AG04450 (cell line): ENCODE data around the gene STYXL1. TPM values are rescaled to one million over a fixed set of nuclear protein-coding genes. Genes with fewer than 3 reads are reported as not detected.

Experiments used
- CTCF ChIA-PET: fragments of 300-600, 350-600 bp; formaldehyde crosslinking; extraction: SDS; loops from one replicate; lab custom pipeline; 2022; ENCODE audit warnings: antibody characterized with exemption, inconsistent platforms; lab: Charles Lee
- POLR2A ChIA-PET: fragments of 350-600 bp; formaldehyde crosslinking; extraction: SDS; loops from one replicate; lab custom pipeline; 2021; ENCODE audit warnings: antibody characterized with exemption, inconsistent platforms; lab: Yijun Ruan, JAX
- DNase-seq: peaks from one replicate; pipeline ENCODE4 v3.0.0-alpha.2; 2011; ENCODE audit warnings: low read depth, low spot score
- H3K27ac ChIP-seq: one replicate; pipeline ENCODE4 v1.5.1; 2012; ENCODE audit warnings: low read depth, low read length, control low read depth
- H3K27me3 ChIP-seq: one replicate; pipeline ENCODE4 v1.6.0; 2012; ENCODE audit warnings: low read length; ENCODE audit not compliant: control insufficient read depth, insufficient read depth
- H3K4me3 ChIP-seq: 2 replicates; pipeline ENCODE4 v1.5.1; 2011; ENCODE audit warnings: mild to moderate bottlenecking, low read depth, low read length, control low read depth
- H3K9me3 ChIP-seq: 2 replicates; pipeline ENCODE4 v1.5.1; 2012; ENCODE audit warnings: low read length; ENCODE audit not compliant: control insufficient read depth, insufficient read depth
- polyA plus RNA-seq: library from polyadenylated mRNA; depleted of rRNA; stranded (reverse); fragments of >200 nt; gene quantifications from 2 replicates; pipeline ENCODE4 v1.2.3, GENCODE V29; 2011
- TF ChIP-seq, protein P1 (sequence below): IDR thresholded peaks from 2 replicates; pipeline ENCODE4 v1.5.1; 2011; ENCODE audit warnings: low read depth, low read length, control low read depth, inconsistent platforms

STYXL1 gene
- polyA plus RNA-seq, 1 experiment, result 77.0 TPM

DNA sequence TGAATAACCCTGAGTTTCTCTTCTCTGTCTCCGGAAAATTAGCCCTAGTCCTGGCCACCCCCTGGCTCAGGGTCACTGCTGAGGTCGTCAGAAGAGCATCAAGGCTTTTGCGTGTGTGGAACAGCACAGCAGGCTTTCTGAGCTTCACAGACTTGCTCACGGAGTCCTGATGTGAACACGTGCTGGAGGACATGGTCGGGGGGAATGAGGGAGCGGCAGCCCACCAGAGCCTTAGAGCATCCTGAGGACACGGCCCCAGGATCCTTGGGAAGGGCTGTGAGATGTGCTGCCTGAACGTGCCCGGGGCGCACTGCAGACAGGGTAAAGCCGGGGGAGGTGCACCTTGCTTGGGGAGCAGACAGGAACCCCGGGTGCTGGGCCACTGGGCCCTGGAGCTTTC lies 82.2 kb downstream of the STYXL1 start:
- H3K27ac ChIP-seq, result no peak overlapping the region
- POLR2A ChIA-PET, result no interaction called here

DNA sequence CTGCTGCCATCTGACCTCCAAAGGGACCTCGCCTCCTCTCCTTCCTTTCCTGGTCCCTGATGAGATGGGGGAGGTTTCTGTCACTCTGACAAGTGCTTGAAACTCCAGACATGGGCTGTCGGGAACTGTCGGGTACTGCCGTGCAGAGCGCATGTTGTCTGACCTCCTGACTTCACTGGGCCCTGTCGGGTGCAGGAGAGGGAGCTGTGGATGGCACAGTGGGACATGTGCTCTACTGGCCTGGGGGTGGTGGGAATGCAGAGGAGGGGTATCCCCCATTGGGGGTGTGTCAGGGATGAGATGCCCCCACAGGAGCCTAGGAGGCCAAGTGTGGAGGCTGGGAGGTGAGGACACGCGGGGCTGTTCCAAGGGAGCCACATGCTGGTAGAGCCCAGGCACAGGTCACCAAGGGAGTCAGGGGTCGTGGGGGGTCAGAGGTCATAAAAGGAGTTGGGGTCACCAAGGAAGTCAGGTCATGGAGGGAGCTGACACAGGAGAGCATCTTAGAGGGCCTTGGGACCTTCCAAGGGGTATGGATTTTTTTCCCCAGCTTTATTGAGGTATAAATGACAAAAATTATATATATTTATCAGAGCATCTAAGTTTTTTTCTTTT lies 84.3 kb downstream of the STYXL1 start:
- H3K27ac ChIP-seq, result peak overlapping the region; percentile 57
- TF ChIP-seq, protein P1, sequence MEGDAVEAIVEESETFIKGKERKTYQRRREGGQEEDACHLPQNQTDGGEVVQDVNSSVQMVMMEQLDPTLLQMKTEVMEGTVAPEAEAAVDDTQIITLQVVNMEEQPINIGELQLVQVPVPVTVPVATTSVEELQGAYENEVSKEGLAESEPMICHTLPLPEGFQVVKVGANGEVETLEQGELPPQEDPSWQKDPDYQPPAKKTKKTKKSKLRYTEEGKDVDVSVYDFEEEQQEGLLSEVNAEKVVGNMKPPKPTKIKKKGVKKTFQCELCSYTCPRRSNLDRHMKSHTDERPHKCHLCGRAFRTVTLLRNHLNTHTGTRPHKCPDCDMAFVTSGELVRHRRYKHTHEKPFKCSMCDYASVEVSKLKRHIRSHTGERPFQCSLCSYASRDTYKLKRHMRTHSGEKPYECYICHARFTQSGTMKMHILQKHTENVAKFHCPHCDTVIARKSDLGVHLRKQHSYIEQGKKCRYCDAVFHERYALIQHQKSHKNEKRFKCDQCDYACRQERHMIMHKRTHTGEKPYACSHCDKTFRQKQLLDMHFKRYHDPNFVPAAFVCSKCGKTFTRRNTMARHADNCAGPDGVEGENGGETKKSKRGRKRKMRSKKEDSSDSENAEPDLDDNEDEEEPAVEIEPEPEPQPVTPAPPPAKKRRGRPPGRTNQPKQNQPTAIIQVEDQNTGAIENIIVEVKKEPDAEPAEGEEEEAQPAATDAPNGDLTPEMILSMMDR, result no peak
- ChIA-PET POLR2A (interaction anchor here (0.6 to 1.7 kb wide), 2 partner anchors 46 to 49 kb away, joined by 4 read pairs; partner anchors contain the start of gene POR), CTCF (interaction anchor here (1.0 kb wide), 1 partner anchor 9 kb away, joined by 3 read pairs; no protein-coding TSS in a partner anchor)
- no peaks in the 10 kb centered on the region for H3K9me3 ChIP-seq
- DNase-seq, result no peak
- H3K27me3 ChIP-seq, result no peaks in the 10 kb centered on the region
- H3K4me3 ChIP-seq, result no peak overlapping the region

More for the DNA sequence above, 82.2 kb downstream of the STYXL1 start:
- CTCF ChIA-PET, result no interaction called here
- Histone ChIP-seq H3K9me3 (no peaks in the 10 kb centered on the region), H3K4me3 (no peak overlapping the region), H3K27me3 (no peaks in the 10 kb centered on the region)
- DNase-seq, result no peak
- TF ChIP-seq, protein P1, result no peak

DNA sequence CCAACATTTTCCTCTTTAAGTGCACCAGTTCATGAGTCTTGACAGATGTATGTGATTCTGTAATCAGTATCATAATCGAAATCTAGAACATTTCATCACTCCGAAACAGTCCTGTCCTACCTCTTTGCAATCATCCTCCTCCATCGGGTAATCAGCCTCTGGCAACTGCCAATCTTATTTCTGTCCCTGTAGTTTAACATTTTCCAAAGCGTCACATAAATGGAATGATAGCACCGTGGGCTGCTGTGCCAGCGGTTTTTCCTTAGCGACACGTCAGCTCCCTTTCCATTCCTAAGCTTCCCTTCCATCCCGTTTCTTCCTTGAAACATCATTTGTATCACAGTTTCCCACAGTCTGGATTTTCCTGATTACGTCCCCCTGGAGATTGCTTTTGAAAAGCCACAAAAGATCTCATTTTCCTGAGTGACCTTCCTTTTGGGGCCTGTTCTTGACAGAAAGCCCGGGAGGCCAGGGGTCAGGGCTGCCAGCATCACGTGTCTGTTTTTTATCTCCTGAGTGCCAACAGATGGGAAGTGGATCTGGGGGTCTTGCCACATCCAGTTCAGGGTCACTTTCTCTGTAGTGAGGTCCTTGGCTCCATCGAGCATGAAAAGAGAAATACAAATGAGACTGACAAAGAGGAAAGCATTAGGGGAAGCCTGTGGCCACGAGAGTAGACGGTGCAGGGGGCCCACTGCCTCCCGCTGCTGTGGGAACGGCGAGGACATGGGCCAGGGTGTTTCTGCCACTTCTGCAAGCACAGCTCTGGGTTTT lies 85.0 kb downstream of the STYXL1 start:
- ChIA-PET POLR2A (interaction anchor here (1.7 kb wide), 1 partner anchor 48 kb away, joined by 4 read pairs; the partner anchor contains the start of gene POR), CTCF (interaction anchor here (1.0 kb wide), 1 partner anchor 10 kb away, joined by 3 read pairs; no protein-coding TSS in a partner anchor)
- H3K4me3 ChIP-seq, result no peak overlapping the region
- H3K27ac ChIP-seq, result peak overlapping the region; percentile 57
- DNase-seq, result peak; percentile 21
- TF ChIP-seq, protein P1, result no peak
- no peaks in the 10 kb centered on the region for H3K9me3 ChIP-seq
- no peaks in the 10 kb centered on the region for H3K27me3 ChIP-seq

DNA sequence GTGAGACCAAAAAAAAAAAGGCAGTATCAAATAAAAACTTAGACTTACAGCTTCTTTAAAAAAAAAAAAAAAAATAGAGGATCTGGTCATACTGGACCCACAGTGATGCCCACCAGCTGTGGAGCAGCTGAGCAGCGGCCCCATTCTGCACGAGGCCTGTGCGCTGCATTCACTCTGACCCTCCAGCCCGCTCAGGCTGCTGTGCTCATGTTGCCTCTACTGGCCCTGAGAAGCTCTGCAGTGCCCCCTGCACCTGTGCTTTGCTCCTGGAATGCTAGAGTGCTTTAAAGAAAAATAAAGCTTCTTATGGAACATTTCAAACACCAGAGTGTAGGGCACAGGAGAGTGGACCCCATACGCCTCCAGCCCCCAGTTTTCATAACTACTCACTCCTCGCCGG lies 86.6 kb downstream of the STYXL1 start:
- H3K27ac ChIP-seq, result no peak overlapping the region
- TF ChIP-seq, protein P1, result peak; percentile 26
- no peaks in the 10 kb centered on the region for H3K9me3 ChIP-seq
- ChIA-PET POLR2A (interaction anchor here (0.7 to 0.8 kb wide), 2 partner anchors 32 to 47 kb away, joined by 3 to 4 read pairs; no protein-coding TSS in a partner anchor), CTCF (interaction anchor here (0.6 kb wide), 1 partner anchor 217 kb away, joined by 4 read pairs; no protein-coding TSS in a partner anchor)
- DNase-seq, result no peak
- no peak overlapping the region for H3K4me3 ChIP-seq
- H3K27me3 ChIP-seq, result no peaks in the 10 kb centered on the region

DNA sequence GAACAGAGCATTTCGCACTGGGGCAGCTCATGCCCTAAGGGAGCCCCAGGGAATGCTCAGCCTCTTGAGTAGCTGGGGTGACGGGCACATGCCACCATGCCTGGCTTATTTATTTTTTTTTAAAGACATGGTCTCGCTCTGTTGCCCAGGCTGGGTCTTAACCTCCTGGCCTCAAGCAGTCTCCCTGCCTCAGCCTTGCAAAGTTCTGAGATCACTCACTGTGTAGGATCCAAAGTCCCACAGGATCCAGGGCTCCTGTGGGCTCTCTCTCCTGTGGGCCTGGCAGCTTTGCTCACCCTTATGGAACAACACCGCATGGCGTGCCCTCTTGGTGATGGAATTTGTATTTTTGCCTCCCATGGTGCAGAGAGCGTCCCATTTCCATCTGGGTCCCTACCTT lies 87.4 kb downstream of the STYXL1 start:
- no peak overlapping the region for H3K27ac ChIP-seq
- H3K9me3 ChIP-seq, result no peaks in the 10 kb centered on the region
- CTCF ChIA-PET, result interaction anchor here (0.6 kb wide), 1 partner anchor 217 kb away, joined by 4 read pairs; no protein-coding TSS in a partner anchor

More for the DNA sequence above, 87.4 kb downstream of the STYXL1 start:
- no peak for DNase-seq
- TF ChIP-seq, protein P1, result no peak
- POLR2A ChIA-PET, result interaction anchor here (0.8 kb wide), 1 partner anchor 46 kb away, joined by 3 read pairs; no protein-coding TSS in a partner anchor
- Histone ChIP-seq H3K4me3 (no peak overlapping the region), H3K27me3 (no peaks in the 10 kb centered on the region)
